Measurements from ENCODE around the gene DLGAP1.

DLGAP1 gene

DNA sequence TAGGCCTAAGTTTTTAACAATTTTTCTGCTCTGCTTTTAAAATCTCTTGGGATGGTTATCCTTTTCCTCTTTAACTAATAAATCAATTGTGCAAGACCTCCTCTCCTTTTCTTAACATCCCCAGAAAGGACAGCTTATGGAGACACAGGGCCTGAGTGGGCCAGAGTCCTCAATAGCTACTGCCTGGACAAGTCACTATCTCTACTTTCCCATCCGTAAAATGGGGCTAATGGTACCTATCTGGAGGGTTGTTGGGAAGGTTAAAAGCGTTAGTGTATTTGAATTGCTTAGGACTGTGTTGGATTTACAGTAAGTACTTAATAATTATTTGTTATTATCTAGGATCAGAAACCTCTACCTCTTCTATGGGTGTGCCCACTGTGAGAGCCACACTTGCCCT, 945.1 kb downstream of the DLGAP1 start:
- no peak for DNase-seq

GRCh38 chr18:3508576-3509549, 946.2 kb downstream of the DLGAP1 start:
- no peak for DNase-seq

DNA sequence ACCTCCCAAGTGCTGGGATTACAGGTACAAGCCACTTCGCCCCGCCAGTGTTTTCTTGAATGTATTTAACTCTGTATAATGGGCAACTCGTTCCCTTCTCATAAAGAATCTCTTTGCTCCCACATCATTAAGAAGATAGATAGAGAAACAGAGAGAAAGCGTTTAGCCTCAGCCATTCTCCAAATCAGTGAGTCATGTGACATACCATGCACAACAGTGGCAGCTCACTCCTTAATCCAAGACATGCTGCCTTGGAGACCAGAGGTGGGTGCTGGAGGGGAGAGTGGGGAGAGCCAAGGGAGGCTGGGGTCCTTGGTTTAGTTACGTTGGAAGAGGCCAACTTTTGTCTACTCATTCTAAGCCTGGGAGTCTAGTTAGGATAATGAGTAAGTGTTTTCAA, 950.5 kb downstream of the DLGAP1 start:
- no peak for DNase-seq

- DNase-seq, result no peak
Measured at GRCh38 chr18:3502650-3503049, 952.5 kb downstream of the DLGAP1 start.

GRCh38 chr18:3500016-3500415, 955.1 kb downstream of the DLGAP1 start:
- DNase-seq, result no peak

- no peak for DNase-seq
Measured at GRCh38 chr18:3499501-3499900, 955.6 kb downstream of the DLGAP1 start.

- DNase-seq, result no peak
Measured at GRCh38 chr18:3498698-3499471, 956.2 kb downstream of the DLGAP1 start.

GRCh38 chr18:3495691-3496430, 959.2 kb downstream of the DLGAP1 start:
- no peak for DNase-seq

DNA sequence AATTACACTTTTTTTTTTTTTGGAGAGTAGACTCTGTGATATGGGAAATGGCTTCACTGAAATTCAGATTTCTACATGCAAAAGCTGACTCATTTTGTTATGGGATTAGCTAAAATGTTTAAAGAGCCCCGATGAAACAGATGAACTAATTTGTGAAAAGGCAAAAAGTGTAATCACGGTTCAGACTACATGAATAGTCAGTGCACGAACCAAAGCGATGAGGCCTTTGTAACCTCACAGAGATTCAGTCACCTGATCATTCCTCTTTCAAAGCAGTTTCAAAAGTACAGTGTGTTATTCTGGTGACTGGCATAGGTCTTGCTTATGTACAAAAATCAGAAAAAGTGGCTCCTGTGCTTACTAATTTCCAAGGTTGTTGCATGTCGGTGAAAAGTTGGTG, 960.5 kb downstream of the DLGAP1 start:
- DNase-seq, result no peak

DNA sequence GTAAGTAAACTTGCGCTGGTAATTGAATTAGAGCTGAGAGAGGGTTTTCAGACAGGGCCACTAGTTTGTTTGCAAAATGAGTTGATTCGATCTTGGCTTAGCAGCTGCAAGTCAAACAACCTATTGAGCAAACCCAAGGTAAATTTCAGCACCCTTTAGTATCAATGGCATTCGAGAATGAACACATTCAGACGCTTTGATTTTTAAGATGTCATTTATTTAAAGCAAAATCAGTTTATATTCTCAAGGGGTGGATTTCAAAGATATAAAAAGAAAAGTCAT, 960.9 kb downstream of the DLGAP1 start:
- no peak for DNase-seq

DNA sequence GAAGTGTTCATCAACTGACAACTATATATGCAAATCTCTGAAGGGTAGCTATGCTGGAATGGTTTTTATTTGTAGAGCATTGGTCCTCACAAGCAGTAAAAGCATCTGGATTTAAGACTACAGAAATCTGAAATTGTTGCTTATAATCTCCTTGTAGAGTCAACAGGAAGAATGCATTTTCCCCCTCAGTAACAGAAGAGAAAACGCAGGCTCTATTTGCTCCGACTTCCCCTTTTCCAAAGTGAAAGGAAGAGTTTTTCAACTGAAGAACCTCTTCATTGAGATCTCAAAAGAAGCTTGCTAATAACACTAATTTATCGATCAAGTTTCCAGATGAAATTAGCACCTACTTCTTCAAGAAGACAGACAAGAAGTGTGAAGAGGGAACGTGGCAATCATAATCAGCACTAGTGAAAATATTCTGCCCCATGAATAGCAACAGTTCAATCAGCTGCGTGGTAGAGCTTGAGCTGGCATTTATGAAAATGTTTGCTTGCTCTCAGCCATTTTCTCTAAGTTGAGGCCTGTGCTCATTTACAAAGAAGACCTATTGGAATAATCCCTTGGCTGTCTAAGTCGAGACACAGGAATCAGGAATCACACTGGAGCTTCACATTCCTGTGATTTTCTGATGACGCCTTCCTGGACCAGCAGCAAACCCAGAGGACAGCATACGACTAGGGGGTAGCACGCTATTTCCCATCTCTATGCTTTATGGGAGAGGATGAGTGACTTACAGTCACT, 961.4 kb downstream of the DLGAP1 start:
- DNase-seq, result no peak

DNA sequence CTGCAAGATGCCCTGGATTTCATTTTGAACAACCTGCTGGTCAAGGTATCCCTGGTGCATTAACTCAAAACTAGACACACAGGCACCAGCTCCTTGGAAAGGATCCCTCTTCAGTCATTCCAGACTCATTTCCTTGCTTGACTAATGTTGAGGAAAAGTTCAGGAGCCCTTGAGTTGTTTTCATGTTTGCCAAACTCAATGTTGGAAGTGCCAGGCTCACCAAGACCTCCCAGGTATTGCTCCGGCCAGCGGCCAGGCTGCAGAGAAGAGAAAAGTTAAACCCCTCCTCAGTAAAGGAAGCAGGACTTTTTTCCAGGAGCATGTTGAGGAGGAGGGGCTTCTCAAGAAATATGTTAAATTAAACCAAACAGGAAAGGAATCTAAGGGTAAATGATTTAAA, 962.4 kb downstream of the DLGAP1 start:
- no peak for DNase-seq

GRCh38 chr18:3491981-3492555, 963.0 kb downstream of the DLGAP1 start:
- no peak for DNase-seq

- no peak for DNase-seq
Measured at GRCh38 chr18:3489462-3489861, 965.6 kb downstream of the DLGAP1 start.

GRCh38 chr18:3486512-3486911, 968.6 kb downstream of the DLGAP1 start:
- DNase-seq, result no peak

GRCh38 chr18:3485153-3486149, 969.7 kb downstream of the DLGAP1 start:
- no peak for DNase-seq

GRCh38 chr18:3482258-3482657, 972.8 kb downstream of the DLGAP1 start:
- no peak for DNase-seq

- no peak for DNase-seq
Measured at GRCh38 chr18:3481696-3482210, 973.4 kb downstream of the DLGAP1 start.

DNA sequence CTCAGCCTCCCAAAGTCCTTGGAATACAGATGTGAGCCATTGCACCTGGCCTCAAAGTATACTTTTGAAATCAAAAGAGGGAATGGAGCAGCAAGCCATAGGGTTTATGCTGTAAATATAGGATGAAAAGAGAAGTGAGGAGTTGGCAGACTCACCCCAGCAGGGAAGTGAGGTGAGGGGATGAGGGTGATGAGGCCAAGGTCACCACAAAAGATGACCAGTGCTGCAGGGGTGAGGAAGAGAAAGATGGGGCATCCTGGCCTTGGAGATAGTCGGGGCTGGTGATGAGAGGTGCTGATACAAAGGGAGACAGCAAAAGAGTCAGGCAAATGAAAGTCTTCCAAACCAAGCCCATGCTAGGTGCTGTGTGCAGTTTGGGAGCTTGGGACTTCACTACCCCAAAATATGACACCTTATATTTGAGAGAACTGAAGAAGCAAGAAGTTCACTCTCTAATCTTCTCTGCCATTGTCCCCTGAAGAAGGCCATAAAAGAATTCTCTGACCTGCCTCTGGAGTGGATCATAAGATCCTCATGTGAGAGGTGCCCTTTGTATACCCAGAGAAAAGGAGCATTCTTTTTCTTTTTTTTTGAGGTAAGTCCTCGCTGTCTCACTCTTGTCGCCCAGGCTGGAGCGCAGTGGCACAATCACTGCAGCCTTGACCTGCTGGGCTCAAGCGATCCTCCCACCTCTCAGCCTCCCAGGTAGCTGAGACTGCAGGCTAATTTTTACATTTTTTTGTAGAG, 974.1 kb downstream of the DLGAP1 start:
- DNase-seq, result no peak

- DNase-seq, result no peak
Measured at GRCh38 chr18:3479978-3480509, 975.1 kb downstream of the DLGAP1 start.
